CD4-positive, CD25-positive, alpha-beta regulatory T cell (primary cell): ENCODE measurements around the gene RBBP5. TPM values are rescaled to one million over a fixed set of nuclear protein-coding genes. Genes with fewer than 3 reads are reported as not detected.

Experiments used
- ATAC-seq, 2 donors: fragments of 150-1000 bp; cut with Tn5 transposase; one replicate each; pipeline ENCODE4 v1.10.0; 2021; ENCODE audit warnings: low read depth in 2 of 2, moderate number of reproducible peaks in 2 of 2, moderate library complexity in 1 of 2
- DNase-seq, 3 donors: peaks; one replicate each; pipeline versions ENCODE4 v3.0.0 to v3.0.0-alpha.2; 2012 to 2022; ENCODE audit warnings: mixed read lengths in 1 of 3
- H3K27ac ChIP-seq: one replicate; pipeline ENCODE4 v1.7.0; 2013; ENCODE audit warnings: mild to moderate bottlenecking, low read length; ENCODE audit not compliant: insufficient read depth, poor library complexity, severe bottlenecking
- H3K27me3 ChIP-seq: one replicate; pipeline ENCODE4 v1.7.0; 2013; ENCODE audit warnings: low read length; ENCODE audit not compliant: control insufficient read depth, insufficient read depth
- H3K36me3 ChIP-seq: one replicate; pipeline ENCODE4 v1.7.0; 2013; ENCODE audit warnings: mild to moderate bottlenecking, low read length, moderate library complexity; ENCODE audit not compliant: control insufficient read depth, insufficient read depth
- H3K4me1 ChIP-seq: 2 replicates; pipeline ENCODE4 v1.7.0; 2013; ENCODE audit warnings: mild to moderate bottlenecking, low read length; ENCODE audit not compliant: insufficient read depth, control insufficient read depth, poor library complexity, severe bottlenecking
- H3K4me3 ChIP-seq: one replicate; pipeline ENCODE4 v1.7.0; 2013; ENCODE audit warnings: low read depth, mild to moderate bottlenecking, low read length, moderate library complexity
- H3K9me3 ChIP-seq, 2 experiments: 1 replicate in 1 of 2; 2 replicates in 1 of 2; pipeline ENCODE4 v1.7.0; 2013; ENCODE audit warnings: low read length in 2 of 2, mild to moderate bottlenecking in 1 of 2, moderate library complexity in 1 of 2; ENCODE audit not compliant: control insufficient read depth in 2 of 2
- H3K27ac Mint-ChIP-seq, 3 donors: one replicate each; pipeline ENCODE4 v1.8.0; 2020 to 2022; ENCODE audit warnings: mild to moderate bottlenecking in 3 of 3, mixed read lengths in 3 of 3, moderate library complexity in 2 of 3
- H3K27me3 Mint-ChIP-seq: one replicate; pipeline ENCODE4 v1.8.0; 2022; ENCODE audit warnings: mild to moderate bottlenecking, mixed read lengths
- H3K36me3 Mint-ChIP-seq: one replicate; pipeline ENCODE4 v1.8.0; 2020; ENCODE audit warnings: mixed read lengths
- H3K4me1 Mint-ChIP-seq, 4 donors: one replicate each; pipeline ENCODE4 v1.8.0; 2020 to 2022; ENCODE audit warnings: mixed read lengths in 4 of 4, mild to moderate bottlenecking in 1 of 4
- H3K4me3 Mint-ChIP-seq, 4 donors: one replicate each; pipeline ENCODE4 v1.8.0; 2020 to 2022; ENCODE audit warnings: mild to moderate bottlenecking in 4 of 4, mixed read lengths in 4 of 4, moderate library complexity in 3 of 4
- H3K9me3 Mint-ChIP-seq, 7 donors: one replicate each; pipeline ENCODE4 v1.8.0; 2020 to 2022; ENCODE audit warnings: mixed read lengths in 7 of 7, mild to moderate bottlenecking in 3 of 7, moderate library complexity in 2 of 7
- polyA plus RNA-seq, 4 donors: library from polyadenylated mRNA; unstranded; fragments of 300-500 nt; fragmentation: Illumina TruSeq; gene quantifications; one replicate each; pipeline ENCODE4 v1.2.3, GENCODE V29; 2021
- total RNA-seq: library from RNA; stranded (reverse); gene quantifications from one replicate; pipeline ENCODE4 v1.2.3, GENCODE V29; 2022

Gene RBBP5
- total and polyA plus RNA-seq, 5 donors from 2014 or later = 18.5 to 26.5 (median 21.2) TPM

DNA sequence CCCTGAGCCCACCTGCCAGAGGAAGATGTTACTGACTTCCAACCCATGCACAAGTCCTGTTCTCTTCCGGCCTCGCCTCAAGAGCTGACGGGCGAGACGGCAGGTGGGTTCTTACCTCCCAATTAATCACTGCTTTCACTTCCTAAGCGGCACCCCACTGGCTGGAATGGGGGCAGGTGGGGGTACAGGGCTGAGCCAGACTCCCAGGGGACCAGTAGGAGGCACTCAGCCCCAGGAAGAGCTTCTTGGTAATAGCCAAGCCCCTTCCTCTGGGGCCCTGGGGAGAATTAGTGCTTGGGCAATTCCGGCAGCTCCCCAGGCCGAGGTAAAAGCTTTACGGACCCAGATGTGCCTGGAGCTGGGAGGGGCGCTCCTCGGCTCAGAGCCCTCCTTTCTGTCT, 69.1 kb downstream of the RBBP5 start:
- DNase-seq (no peak), ATAC-seq (no peak)
- H3K9me3 Mint-ChIP-seq = peaks cover 0 to 1% (median 0%) of the 10 kb centered on the region in 7 donors
- H3K27me3 Mint-ChIP-seq = no peaks in the 10 kb centered on the region
- no peaks in the 10 kb centered on the region for H3K4me1 Mint-ChIP-seq
- Histone ChIP-seq H3K36me3 (no peaks in the 10 kb centered on the region), H3K9me3 (no peaks in the 10 kb centered on the region), H3K4me3 (no peak overlapping the region), H3K4me1 (no peaks in the 10 kb centered on the region), H3K27me3 (no peaks in the 10 kb centered on the region), H3K27ac (no peak overlapping the region)
- no peak overlapping the region for H3K4me3 Mint-ChIP-seq
- H3K36me3 Mint-ChIP-seq = no peaks in the 10 kb centered on the region
- no peak overlapping the region for H3K27ac Mint-ChIP-seq

DNA sequence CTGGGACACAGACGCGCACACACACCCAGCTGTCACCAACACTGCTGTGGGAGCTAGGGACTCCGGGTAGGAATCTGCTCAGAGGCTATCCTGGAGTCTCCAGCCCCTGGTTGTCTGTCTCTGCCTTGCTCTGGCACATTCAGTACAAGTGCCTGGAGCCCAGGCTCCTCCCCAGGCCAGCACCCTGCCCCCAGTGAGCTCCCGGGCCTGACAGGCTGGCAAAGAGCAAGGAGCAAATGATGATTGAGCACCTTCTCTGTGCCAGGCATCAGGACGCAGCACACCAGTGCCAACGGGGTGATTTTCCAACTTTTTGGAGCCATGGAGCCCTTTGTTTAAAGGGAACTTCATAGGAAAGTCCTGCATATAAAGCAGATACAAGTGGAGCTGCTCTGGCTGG, 72.3 kb downstream of the RBBP5 start:
- ATAC-seq (no peak), DNase-seq (no peak)
- no peaks in the 10 kb centered on the region for H3K9me3 ChIP-seq
- Mint-ChIP-seq H3K27ac (no peak overlapping the region), H3K27me3 (peaks cover 8% of the 10 kb centered on the region), H3K4me3 (no peak overlapping the region), H3K36me3 (no peaks in the 10 kb centered on the region), H3K4me1 (peaks cover 0 to 3% (median 0%) of the 10 kb centered on the region in 4 donors), H3K9me3 (peaks cover 0 to 4% (median 0%) of the 10 kb centered on the region in 7 donors)
- peaks cover 4% of the 10 kb centered on the region for H3K27me3 ChIP-seq
- no peak overlapping the region for H3K4me3 ChIP-seq
- H3K36me3 ChIP-seq = no peaks in the 10 kb centered on the region
- no peaks in the 10 kb centered on the region for H3K4me1 ChIP-seq
- no peak overlapping the region for H3K27ac ChIP-seq

DNA sequence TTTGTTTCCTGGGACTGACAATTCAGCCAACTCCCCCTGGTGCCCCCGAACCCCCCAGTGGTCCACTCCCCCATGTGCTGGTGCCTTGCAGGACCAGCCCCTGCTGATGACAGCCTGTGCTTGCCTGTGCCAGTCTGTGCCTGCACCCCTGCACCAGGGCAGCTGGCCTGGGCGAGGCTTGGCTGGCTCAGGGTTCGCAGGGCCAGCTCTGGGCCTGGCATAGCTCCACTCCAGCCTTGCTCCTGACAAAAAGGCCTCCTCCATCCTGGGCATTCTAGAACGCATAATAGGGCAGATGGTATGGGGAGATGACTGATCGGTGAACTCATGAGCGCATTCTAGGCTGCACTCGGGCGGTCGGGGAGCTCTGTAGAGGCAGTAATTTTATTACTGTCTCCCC, 73.4 kb downstream of the RBBP5 start:
- Histone ChIP-seq H3K27ac (no peak overlapping the region), H3K4me1 (no peaks in the 10 kb centered on the region), H3K4me3 (no peak overlapping the region), H3K36me3 (no peaks in the 10 kb centered on the region), H3K27me3 (peaks cover 4% of the 10 kb centered on the region), H3K9me3 (no peaks in the 10 kb centered on the region)
- Mint-ChIP-seq H3K9me3 (peaks cover 0 to 4% (median 0%) of the 10 kb centered on the region in 7 donors), H3K27me3 (peaks cover 16% of the 10 kb centered on the region), H3K36me3 (no peaks in the 10 kb centered on the region), H3K4me3 (no peak overlapping the region), H3K27ac (peak overlapping the region in 1 of 3 donors; percentile 14), H3K4me1 (peaks cover 0 to 3% (median 0%) of the 10 kb centered on the region in 4 donors)
- no peak for DNase-seq
- no peak for ATAC-seq

DNA sequence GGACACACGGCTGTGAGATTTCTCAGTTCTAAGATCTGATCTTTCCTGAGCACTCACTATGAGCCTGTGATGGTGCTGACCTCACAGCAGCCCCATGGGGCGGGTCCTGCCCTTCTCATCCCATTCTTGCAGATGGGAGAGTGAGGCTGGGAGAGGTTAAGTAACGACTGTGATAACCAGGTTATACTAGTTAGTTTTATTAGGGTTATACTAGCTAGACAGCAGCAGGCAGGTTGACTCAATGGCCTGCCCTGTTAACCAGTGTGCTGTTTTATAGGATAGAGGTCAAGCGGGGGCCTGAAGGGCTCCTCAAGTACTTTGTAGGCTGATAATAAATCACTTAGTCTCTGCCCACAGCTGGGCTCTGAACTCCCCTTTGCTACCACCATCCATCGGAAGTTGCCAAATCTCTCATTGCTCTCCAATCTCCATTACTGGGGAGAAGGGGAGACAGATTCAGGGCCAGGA, 74.0 kb downstream of the RBBP5 start:
- ATAC-seq = no peak
- H3K4me3 Mint-ChIP-seq = no peak overlapping the region
- Histone ChIP-seq H3K27ac (no peak overlapping the region), H3K36me3 (no peaks in the 10 kb centered on the region), H3K27me3 (peaks cover 4% of the 10 kb centered on the region), H3K9me3 (no peaks in the 10 kb centered on the region), H3K4me3 (no peak overlapping the region), H3K4me1 (no peaks in the 10 kb centered on the region)
- peaks cover 0 to 3% (median 0%) of the 10 kb centered on the region in 4 donors for H3K4me1 Mint-ChIP-seq
- no peak overlapping the region for H3K27ac Mint-ChIP-seq
- no peaks in the 10 kb centered on the region for H3K36me3 Mint-ChIP-seq
- H3K27me3 Mint-ChIP-seq = peaks cover 16% of the 10 kb centered on the region
- H3K9me3 Mint-ChIP-seq = peaks cover 0 to 4% (median 0%) of the 10 kb centered on the region in 7 donors
- no peak for DNase-seq

DNA sequence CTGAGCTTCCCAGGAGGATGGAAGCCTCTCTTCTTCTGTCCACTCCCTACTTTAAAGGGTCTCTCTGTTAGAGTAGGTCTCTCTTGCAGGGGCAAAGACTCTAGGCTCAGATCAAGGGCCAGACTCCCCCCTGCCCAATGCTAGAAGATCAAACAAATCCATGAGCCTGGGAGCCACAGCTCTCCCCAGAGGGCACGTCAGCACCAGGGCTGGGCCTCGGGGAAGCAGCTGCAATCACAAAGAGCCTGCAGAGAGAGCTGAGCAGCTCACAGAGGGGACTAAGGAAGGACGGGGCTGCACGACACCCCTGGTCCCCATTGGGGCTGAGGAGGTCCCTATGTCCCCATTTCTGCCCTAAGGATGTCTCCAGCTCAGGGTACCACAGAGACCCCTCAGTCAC, 74.9 kb downstream of the RBBP5 start:
- H3K27me3 ChIP-seq = peaks cover 4% of the 10 kb centered on the region

DNA sequence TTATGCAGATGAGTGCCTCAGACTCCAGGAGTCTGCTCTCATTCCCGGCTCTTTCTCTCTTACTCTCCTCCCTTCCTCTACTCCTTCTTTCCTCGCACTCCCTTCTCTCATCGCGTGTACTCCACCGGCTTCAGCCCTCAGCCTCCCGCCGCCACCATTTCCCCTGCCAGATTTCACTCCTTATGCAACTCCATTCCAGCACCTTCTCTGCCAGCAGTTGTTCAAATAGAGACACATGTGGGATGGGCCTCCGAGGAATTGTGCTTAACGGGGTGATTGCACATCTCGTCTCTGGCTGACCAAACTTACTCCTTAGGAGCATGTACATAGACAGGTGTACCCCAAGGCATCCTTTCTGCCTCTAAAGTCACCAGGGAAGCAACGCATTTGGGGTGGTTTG, 76.6 kb downstream of the RBBP5 start:
- Mint-ChIP-seq H3K27ac (no peak overlapping the region), H3K4me1 (peaks cover 0 to 3% (median 0%) of the 10 kb centered on the region in 4 donors), H3K9me3 (peaks cover 0 to 4% (median 0%) of the 10 kb centered on the region in 7 donors), H3K4me3 (no peak overlapping the region), H3K36me3 (no peaks in the 10 kb centered on the region), H3K27me3 (peaks cover 30% of the 10 kb centered on the region)
- DNase-seq (no peak), ATAC-seq (no peak)
- H3K27ac ChIP-seq = no peak overlapping the region
- no peak overlapping the region for H3K4me3 ChIP-seq
- no peaks in the 10 kb centered on the region for H3K4me1 ChIP-seq
- H3K27me3 ChIP-seq = peaks cover 8% of the 10 kb centered on the region
- H3K9me3 ChIP-seq = no peaks in the 10 kb centered on the region
- H3K36me3 ChIP-seq = no peaks in the 10 kb centered on the region

More for the DNA sequence above, 74.9 kb downstream of the RBBP5 start:
- ATAC-seq = peak in 1 of 2 donors; percentile 11
- peaks cover 0 to 4% (median 0%) of the 10 kb centered on the region in 7 donors for H3K9me3 Mint-ChIP-seq
- Histone ChIP-seq H3K4me1 (no peaks in the 10 kb centered on the region), H3K4me3 (no peak overlapping the region), H3K9me3 (no peaks in the 10 kb centered on the region), H3K36me3 (no peaks in the 10 kb centered on the region), H3K27ac (no peak overlapping the region)
- no peak for DNase-seq
- no peaks in the 10 kb centered on the region for H3K36me3 Mint-ChIP-seq
- peaks cover 18% of the 10 kb centered on the region for H3K27me3 Mint-ChIP-seq
- H3K4me1 Mint-ChIP-seq = peaks cover 0 to 3% (median 0%) of the 10 kb centered on the region in 4 donors
- H3K4me3 Mint-ChIP-seq = no peak overlapping the region
- H3K27ac Mint-ChIP-seq = peak overlapping the region in 1 of 3 donors; percentile 38

DNA sequence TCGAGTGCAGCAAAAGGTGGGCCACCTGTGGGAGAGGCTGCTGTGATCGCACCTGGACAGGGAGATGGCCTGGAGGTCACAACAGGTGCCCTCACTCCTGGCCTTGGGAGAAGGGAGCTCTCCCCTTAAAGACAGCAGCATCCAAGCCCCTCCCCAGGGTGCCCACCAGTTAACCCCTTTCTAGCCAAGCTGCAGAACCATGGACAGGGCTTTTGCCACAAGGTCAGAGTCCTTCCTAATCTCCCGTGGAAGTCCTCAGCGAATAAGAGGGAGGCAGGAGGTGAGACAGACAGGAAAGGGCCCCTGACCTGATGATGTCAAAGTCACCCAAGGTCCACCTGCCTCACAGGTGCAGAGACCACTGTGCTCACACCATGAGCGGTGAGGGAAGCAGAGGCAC, 77.0 kb downstream of the RBBP5 start:
- DNase-seq (no peak), ATAC-seq (no peak)
- Mint-ChIP-seq H3K4me1 (peaks cover 0 to 3% (median 0%) of the 10 kb centered on the region in 4 donors), H3K9me3 (peaks cover 0 to 4% (median 0%) of the 10 kb centered on the region in 7 donors), H3K27me3 (peaks cover 30% of the 10 kb centered on the region), H3K27ac (no peak overlapping the region), H3K4me3 (no peak overlapping the region), H3K36me3 (no peaks in the 10 kb centered on the region)
- Histone ChIP-seq H3K9me3 (no peaks in the 10 kb centered on the region), H3K27ac (no peak overlapping the region), H3K27me3 (peaks cover 8% of the 10 kb centered on the region), H3K36me3 (no peaks in the 10 kb centered on the region), H3K4me1 (no peaks in the 10 kb centered on the region), H3K4me3 (no peak overlapping the region)

DNA sequence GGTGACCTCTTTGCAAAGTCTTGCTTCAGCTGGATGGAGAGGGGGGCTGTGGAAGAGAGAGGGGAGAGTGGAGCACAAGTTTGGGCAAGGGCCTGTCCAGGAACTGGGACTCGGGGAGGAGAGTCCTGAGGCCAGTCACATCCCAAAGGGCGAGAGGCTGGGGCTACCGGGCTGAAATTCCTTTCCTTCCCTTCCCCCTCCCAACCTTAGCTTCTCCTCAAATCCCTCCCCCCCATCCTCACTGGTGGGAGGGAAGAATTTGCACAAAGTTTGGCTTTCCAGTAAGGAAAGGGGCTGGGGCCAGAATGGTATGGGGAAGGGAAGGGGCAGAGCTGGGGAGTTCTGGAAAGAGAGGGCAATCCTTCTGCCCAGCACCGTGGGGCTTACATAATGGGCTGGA, 77.9 kb downstream of the RBBP5 start:
- peaks cover 30% of the 10 kb centered on the region for H3K27me3 Mint-ChIP-seq
- no peaks in the 10 kb centered on the region for H3K36me3 Mint-ChIP-seq
- peaks cover 0 to 4% (median 0%) of the 10 kb centered on the region in 7 donors for H3K9me3 Mint-ChIP-seq
- H3K36me3 ChIP-seq = no peaks in the 10 kb centered on the region
- no peak overlapping the region for H3K4me3 Mint-ChIP-seq
- ATAC-seq (no peak), DNase-seq (no peak)
- H3K9me3 ChIP-seq = no peaks in the 10 kb centered on the region
- no peak overlapping the region for H3K27ac ChIP-seq
- no peak overlapping the region for H3K27ac Mint-ChIP-seq
- peaks cover 0 to 3% (median 0%) of the 10 kb centered on the region in 4 donors for H3K4me1 Mint-ChIP-seq
- H3K27me3 ChIP-seq = peaks cover 8% of the 10 kb centered on the region
- H3K4me1 ChIP-seq = no peaks in the 10 kb centered on the region
- H3K4me3 ChIP-seq = no peak overlapping the region
